Epithelial cell of esophagus (primary cell): ENCODE measurements around the gene TSPAN3.
A peak's percentile ranks its signal among the peaks of the same experiment; 100 is the strongest.

Experiments used
- DNase-seq: peaks from one replicate; pipeline ENCODE4 v3.0.0; 2010; ENCODE audit warnings: low read depth
- H3K4me3 ChIP-seq: 2 replicates; pipeline ENCODE4 v1.5.1; 2011; ENCODE audit warnings: mild to moderate bottlenecking, low read length, control low read depth
- CTCF ChIP-seq: IDR thresholded peaks from 2 replicates; pipeline ENCODE4 v1.5.1; 2011; ENCODE audit warnings: low read depth, mild to moderate bottlenecking, low read length, control low read depth, inconsistent platforms; ENCODE audit not compliant: insufficient read depth; ENCODE audit errors: missing control alignments

The TSPAN3 gene

GRCh38 chr15:77039848-77040247 is 31.1 kb downstream of the TSPAN3 start:
- H3K4me3 ChIP-seq: no peak overlapping the region
- no peak for TF ChIP-seq CTCF
- no peak for DNase-seq

- H3K4me3 ChIP-seq: no peak overlapping the region
- DNase-seq: no peak
- no peak for TF ChIP-seq CTCF
Observed at GRCh38 chr15:77039217-77039533, 31.7 kb downstream of the TSPAN3 start.

GRCh38 chr15:77038312-77039216 is 32.3 kb downstream of the TSPAN3 start:
- no peak for TF ChIP-seq CTCF
- peak; percentile 29 for DNase-seq
- no peak overlapping the region for H3K4me3 ChIP-seq

GRCh38 chr15:77037388-77038209 is 33.3 kb downstream of the TSPAN3 start:
- TF ChIP-seq CTCF: no peak
- H3K4me3 ChIP-seq: no peak overlapping the region
- no peak for DNase-seq

GRCh38 chr15:77036537-77037387 is 34.1 kb downstream of the TSPAN3 start:
- no peak for TF ChIP-seq CTCF
- H3K4me3 ChIP-seq: no peak overlapping the region
- DNase-seq: no peak

GRCh38 chr15:77035999-77036471 is 34.9 kb downstream of the TSPAN3 start:
- no peak for TF ChIP-seq CTCF
- peak; percentile 49 for DNase-seq
- H3K4me3 ChIP-seq: no peak overlapping the region
